Testis (tissue), 3 donors: ENCODE results near the gene C2orf42. TPM values are rescaled to one million over a fixed set of nuclear protein-coding genes. Genes with fewer than 3 reads are reported as not detected.

Source experiments
- DNase-seq: peaks from one replicate; pipeline ENCODE4 v3.0.0-alpha.2; 2019
- H3K27ac ChIP-seq, 2 donors: fragments of 200-600 bp; sonication (generic); one replicate each; pipeline ENCODE4 v1.5.1; 2019
- H3K27me3 ChIP-seq: fragments of 200-600 bp; sonication (generic); one replicate; pipeline ENCODE4 v1.5.1; 2019
- H3K36me3 ChIP-seq: fragments of 200-600 bp; sonication (generic); one replicate; pipeline ENCODE4 v1.5.1; 2017; ENCODE audit warnings: low read depth; ENCODE audit errors: missing control alignments
- H3K4me1 ChIP-seq: fragments of 200-600 bp; sonication (generic); one replicate; pipeline ENCODE4 v1.5.1; 2019
- H3K4me3 ChIP-seq, 2 donors: fragments of 200-600 bp; sonication (generic); one replicate each; pipeline ENCODE4 v1.5.1; 2017 to 2019
- H3K9me3 ChIP-seq: fragments of 200-600 bp; sonication (generic); one replicate; pipeline ENCODE4 v1.5.1; 2017
- POLR2A ChIP-seq: fragments of 450-650 bp; IDR thresholded peaks from one replicate; pipeline ENCODE4 v1.6.1; 2017; ENCODE audit warnings: antibody characterized with exemption, mild to moderate bottlenecking, moderate library complexity
- WGBS, 2 donors: methylation state at CpG; one replicate each; pipeline ENCODE4 v1.1.5; 2018; 5-methylcytosine and 5-hydroxymethylcytosine counted together
- intact Hi-C: fragments of 100-400 bp; cut with DNase I; formaldehyde crosslinking; loops from one replicate; pipeline ENCODE4 v1.15.1; 2023; ENCODE audit warnings: low total_unique reads
- polyA plus RNA-seq: library from polyadenylated mRNA; stranded (reverse); fragments of 350-450 nt; fragmentation: Illumina TruSeq; extraction: RNeasy Lipid Tissue Mini Kit (QIAGEN cat#74804); gene quantifications from one replicate; pipeline ENCODE4 v1.2.3, GENCODE V29; 2014; ENCODE audit warnings: low read depth, low replicate concordance; ENCODE audit not compliant: insufficient read depth
- total RNA-seq, 2 donors: library from RNA; depleted of rRNA; stranded (reverse); fragments of >200 nt; gene quantifications; one replicate each; pipeline ENCODE4 v1.2.3, GENCODE V29; 2016
- TF ChIP-seq, protein P1 (sequence below), 3 experiments: fragments of 450-650 bp in 2 of 3; fragments of 200-600 bp in 1 of 3; sonication (generic) in 1 of 3; IDR thresholded peaks; one replicate each; pipeline ENCODE4 v1.5.1; 2016 to 2019; ENCODE audit warnings: antibody characterized with exemption in 3 of 3, mild to moderate bottlenecking in 2 of 3, moderate library complexity in 1 of 3

The C2orf42 gene
- total and polyA plus RNA-seq, 3 donors from 2014 or later = 61.6 to 175 (median 94.4) TPM

DNA sequence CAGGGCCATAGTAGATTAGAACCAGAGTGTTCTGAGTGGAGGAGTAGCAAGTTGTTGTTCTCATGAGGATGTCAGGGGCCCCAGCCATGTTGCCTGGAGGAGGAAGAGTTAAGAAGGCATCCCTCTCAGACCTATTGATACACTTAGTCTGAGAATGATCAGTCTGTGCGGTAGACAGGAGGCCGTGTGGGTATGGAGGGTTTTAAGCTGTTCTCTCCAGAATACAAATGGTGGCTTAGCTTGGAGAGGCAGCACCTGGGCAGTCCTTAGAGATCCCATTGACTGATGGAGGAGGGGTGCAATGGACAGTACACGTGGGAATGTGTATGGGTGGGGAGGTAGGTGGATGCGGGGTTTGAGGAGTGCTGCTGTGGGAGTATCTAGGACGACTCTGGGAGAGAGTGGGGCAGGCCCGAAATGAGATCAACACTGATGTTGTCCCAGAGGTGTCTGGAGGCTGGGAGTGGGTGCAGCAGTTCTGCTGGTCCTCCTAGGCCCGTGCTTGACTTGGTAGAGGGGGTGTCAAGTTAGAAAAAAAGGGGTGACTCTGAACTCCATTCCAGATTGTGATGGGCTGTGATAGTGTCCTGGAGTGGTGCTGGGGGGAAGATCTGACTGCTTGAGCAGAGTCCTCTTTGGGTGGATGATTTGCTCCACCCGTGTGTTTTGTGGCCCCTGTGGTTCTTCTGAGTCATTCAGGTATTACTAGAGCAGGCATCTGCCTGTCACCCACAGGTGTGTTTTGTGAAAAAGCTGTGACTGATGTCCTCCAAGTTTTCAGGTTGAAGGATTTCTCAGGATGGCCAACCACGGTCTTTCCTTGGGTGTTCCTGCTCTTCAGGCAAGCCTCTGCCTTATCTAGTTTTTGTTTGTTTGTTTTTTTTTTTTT, 44.7 kb downstream of the C2orf42 start:
- H3K36me3 ChIP-seq = no peaks in the 10 kb centered on the region
- DNase-seq = no peak
- WGBS, 2 donors = 69 to 70% methylated on average over 9 of the region's 9 CpGs
- H3K4me3 ChIP-seq = no peak overlapping the region
- no peaks in the 10 kb centered on the region for H3K27me3 ChIP-seq
- H3K4me1 ChIP-seq = peaks cover 14% of the 10 kb centered on the region
- intact Hi-C loops = no loop called here
- H3K9me3 ChIP-seq = no peaks in the 10 kb centered on the region
- H3K27ac ChIP-seq = no peak overlapping the region
- TF ChIP-seq, protein P1, sequence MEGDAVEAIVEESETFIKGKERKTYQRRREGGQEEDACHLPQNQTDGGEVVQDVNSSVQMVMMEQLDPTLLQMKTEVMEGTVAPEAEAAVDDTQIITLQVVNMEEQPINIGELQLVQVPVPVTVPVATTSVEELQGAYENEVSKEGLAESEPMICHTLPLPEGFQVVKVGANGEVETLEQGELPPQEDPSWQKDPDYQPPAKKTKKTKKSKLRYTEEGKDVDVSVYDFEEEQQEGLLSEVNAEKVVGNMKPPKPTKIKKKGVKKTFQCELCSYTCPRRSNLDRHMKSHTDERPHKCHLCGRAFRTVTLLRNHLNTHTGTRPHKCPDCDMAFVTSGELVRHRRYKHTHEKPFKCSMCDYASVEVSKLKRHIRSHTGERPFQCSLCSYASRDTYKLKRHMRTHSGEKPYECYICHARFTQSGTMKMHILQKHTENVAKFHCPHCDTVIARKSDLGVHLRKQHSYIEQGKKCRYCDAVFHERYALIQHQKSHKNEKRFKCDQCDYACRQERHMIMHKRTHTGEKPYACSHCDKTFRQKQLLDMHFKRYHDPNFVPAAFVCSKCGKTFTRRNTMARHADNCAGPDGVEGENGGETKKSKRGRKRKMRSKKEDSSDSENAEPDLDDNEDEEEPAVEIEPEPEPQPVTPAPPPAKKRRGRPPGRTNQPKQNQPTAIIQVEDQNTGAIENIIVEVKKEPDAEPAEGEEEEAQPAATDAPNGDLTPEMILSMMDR (IDR thresholded peaks at IDR 0.05) = no peak
- no peak for TF ChIP-seq POLR2A

DNA sequence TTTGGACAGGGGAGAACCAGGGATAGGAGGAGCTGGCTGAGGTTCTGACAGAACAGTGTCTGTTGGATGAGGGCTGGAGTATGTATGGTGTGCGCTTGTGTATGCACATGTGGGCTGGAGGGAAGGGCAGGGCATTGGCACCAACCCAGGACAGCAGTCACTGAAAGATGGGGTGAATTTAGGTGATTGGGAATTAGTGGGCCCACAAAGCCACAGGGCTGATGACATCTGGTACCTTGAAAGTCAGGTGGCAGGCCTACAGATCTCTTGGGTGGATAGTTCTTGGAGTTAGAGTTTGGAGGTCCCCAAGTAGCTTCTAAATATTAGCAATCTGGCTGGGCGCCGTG, 45.7 kb downstream of the C2orf42 start:
- Histone ChIP-seq H3K27me3 (no peaks in the 10 kb centered on the region), H3K9me3 (no peaks in the 10 kb centered on the region), H3K4me3 (no peak overlapping the region), H3K27ac (no peak overlapping the region), H3K36me3 (no peaks in the 10 kb centered on the region), H3K4me1 (peaks cover 17% of the 10 kb centered on the region)
- TF ChIP-seq POLR2A = no peak
- TF ChIP-seq, protein P1 (IDR thresholded peaks at IDR 0.05) = no peak
- intact Hi-C loops = no loop called here
- WGBS, 2 donors = 83 to 93% methylated on average over 3 of the region's 3 CpGs
- no peak for DNase-seq

DNA sequence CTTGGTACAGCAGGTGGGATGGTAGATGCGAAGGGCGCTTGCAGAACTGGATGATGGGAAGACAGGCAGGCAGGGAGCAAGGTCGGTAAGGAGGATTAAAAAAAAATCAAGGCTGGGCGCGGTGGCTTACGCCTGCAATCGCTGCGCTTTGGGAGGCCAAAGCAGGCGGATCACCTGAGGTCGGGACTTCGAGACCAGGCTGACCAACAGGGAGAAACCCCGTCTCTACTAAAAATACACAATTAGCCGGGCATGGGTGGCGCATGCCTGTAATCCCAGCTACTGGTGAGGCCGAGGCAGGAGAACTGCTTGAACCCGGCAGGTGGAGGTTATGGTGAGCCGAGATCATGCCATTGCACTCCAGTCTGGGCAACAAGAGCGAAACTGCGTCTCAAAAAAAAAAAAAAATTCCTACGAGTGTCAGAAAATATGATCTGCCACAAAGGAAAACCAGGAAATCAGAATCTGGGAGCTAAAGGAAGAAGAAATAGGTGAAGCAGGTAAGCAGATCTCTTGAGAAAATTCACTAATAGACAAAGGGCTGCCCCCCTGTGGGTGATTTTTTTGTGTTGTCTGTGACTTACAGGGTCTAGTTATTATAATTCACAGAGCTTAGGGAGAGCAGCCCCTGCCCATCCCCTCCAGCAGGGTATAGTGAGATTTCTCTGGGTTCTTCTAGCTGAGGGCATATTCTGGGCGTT, 46.2 kb downstream of the C2orf42 start:
- DNase-seq = no peak
- TF ChIP-seq POLR2A = no peak
- TF ChIP-seq, protein P1 (IDR thresholded peaks at IDR 0.05) = no peak
- peaks cover 17% of the 10 kb centered on the region for H3K4me1 ChIP-seq
- H3K27ac ChIP-seq = peak overlapping the region in 1 of 2 donors; percentile 100
- intact Hi-C loops = loop anchor here (5.0 kb wide), 1 partner anchor 232 kb away; no protein-coding TSS in a partner anchor
- H3K4me3 ChIP-seq = no peak overlapping the region
- 61 to 68% methylated on average over 14 to 21 of the region's 21 CpGs for WGBS, 2 donors
- no peaks in the 10 kb centered on the region for H3K9me3 ChIP-seq
- no peaks in the 10 kb centered on the region for H3K36me3 ChIP-seq
- no peaks in the 10 kb centered on the region for H3K27me3 ChIP-seq

DNA sequence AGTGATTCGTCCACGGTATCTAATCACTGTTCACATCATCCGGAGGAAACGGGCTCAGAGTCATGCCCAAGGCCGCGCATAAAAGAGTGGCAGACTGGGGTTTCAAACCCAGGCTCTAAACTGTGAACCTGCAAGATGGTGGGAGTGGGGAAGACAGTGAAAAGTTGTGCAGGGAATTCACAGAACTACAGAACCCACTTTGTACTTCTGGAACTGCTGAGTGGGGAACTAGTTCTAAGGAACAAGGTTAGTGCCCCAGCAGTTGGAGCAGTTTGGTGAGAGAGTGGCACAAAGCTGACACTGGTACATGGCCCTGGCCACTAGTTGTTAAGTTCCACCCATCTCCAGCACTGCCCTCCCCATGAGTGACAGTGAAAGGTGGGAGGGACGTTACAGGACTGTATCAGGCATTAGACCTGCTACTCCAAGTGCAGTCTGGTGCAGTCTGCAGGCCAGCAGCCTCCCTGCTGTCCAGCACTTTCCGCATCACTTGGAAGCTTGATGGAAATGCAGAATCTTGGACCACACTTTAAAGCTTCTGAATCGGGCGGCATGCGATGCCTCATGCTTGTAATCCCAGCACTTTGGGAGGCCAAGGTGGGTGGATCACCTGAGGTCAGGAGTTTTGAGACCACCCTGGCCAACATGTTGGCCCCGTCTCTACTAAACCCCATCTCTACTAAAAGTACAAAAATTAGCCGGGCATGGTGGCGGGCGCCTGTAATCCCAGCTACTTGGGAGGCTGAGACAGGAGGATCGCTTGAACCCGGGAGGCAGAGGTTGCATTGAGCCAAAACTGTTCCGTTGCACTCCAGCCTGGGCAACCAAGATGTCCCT, 47.3 kb downstream of the C2orf42 start:
- no peaks in the 10 kb centered on the region for H3K36me3 ChIP-seq
- H3K9me3 ChIP-seq = no peaks in the 10 kb centered on the region
- H3K27me3 ChIP-seq = no peaks in the 10 kb centered on the region
- H3K27ac ChIP-seq = peak overlapping the region; percentile 100
- WGBS, 2 donors = 39 to 50% methylated on average over 18 of the region's 18 CpGs
- peak; percentile 88 for DNase-seq
- peaks cover 17% of the 10 kb centered on the region for H3K4me1 ChIP-seq
- H3K4me3 ChIP-seq = peak overlapping the region; percentile 60 to 89
- TF ChIP-seq, protein P1 (IDR thresholded peaks at IDR 0.05) = no peak
- peak; percentile 24 for TF ChIP-seq POLR2A
- intact Hi-C loops = loop anchor here (2.0 to 5.0 kb wide), 2 partner anchors 57 to 231 kb away; partner anchors contain the start of gene PCBP1
